Right atrium auricular region (tissue), 2 donors: ENCODE data around the gene CYSRT1. TPM values are rescaled to one million over a fixed set of nuclear protein-coding genes. Genes with fewer than 3 reads are reported as not detected.

Experiments used
- DNase-seq: peaks from one replicate; pipeline ENCODE4 v3.0.0-alpha.2; 2019; ENCODE audit warnings: low spot score
- H3K27ac ChIP-seq, 2 donors: fragments of 200-600 bp; sonication (generic); 1 replicate in 1 of 2; 2 replicates in 1 of 2; pipeline ENCODE4 v1.5.1; 2016 to 2019
- H3K27me3 ChIP-seq, 2 donors: fragments of 200-600 bp; sonication (generic); one replicate each; pipeline versions ENCODE4 v1.5.1 to v1.6.0; 2017 to 2019
- H3K36me3 ChIP-seq: fragments of 200-600 bp; sonication (generic); one replicate; pipeline ENCODE4 v1.5.1; 2016
- H3K4me1 ChIP-seq, 2 donors: fragments of 200-600 bp; sonication (generic); one replicate each; pipeline versions ENCODE4 v1.5.1 to v1.6.0; 2017 to 2019
- H3K4me3 ChIP-seq, 2 donors: fragments of 200-600 bp; sonication (generic); 1 replicate in 1 of 2; 2 replicates in 1 of 2; pipeline ENCODE4 v1.5.1; 2017 to 2019; ENCODE audit warnings: mild to moderate bottlenecking in 1 of 2, moderate library complexity in 1 of 2
- H3K9me3 ChIP-seq, 2 donors: fragments of 200-600 bp; sonication (generic); one replicate each; pipeline ENCODE4 v1.5.1; 2019
- CTCF ChIP-seq, 2 donors: fragments of 200-600 bp; sonication (generic); IDR thresholded peaks; one replicate each; pipeline ENCODE4 v1.5.1; 2019; ENCODE audit warnings: antibody characterized with exemption in 2 of 2
- total RNA-seq, 2 donors: library from RNA; depleted of rRNA; stranded (reverse); fragments of >200 nt; gene quantifications; one replicate each; pipeline ENCODE4 v1.1.0, GENCODE V29; 2016

Gene CYSRT1
- total RNA-seq, 2 donors from 2014 or later, result 0.35 to 0.85 TPM

GRCh38 chr9:137230705-137231371 lies 5.9 kb downstream of the CYSRT1 start, which contains the start of gene SLC34A3:
Gene SLC34A3 (plus strand): TSS chr9:137230901. CDS start chr9:137231703, 802 bp downstream.
- Histone ChIP-seq H3K4me1 (peaks cover 0 to 15% of the 10 kb centered on the region in 2 donors), H3K4me3 (no peak within 1 kb of the TSS), H3K27ac (no peak within 1 kb of the TSS), H3K27me3 (peaks cover 3 to 9% of the 10 kb centered on the region in 2 donors), H3K36me3 (no peaks in the 10 kb centered on the region), H3K9me3 (no peaks in the 10 kb centered on the region)
- TF ChIP-seq CTCF (IDR thresholded peaks at IDR 0.05), result no peak
- DNase-seq, result no peak

- Histone ChIP-seq H3K9me3 (no peaks in the 10 kb centered on the region), H3K36me3 (no peaks in the 10 kb centered on the region), H3K27me3 (peaks cover 3 to 9% of the 10 kb centered on the region in 2 donors), H3K4me1 (peaks cover 0 to 22% of the 10 kb centered on the region in 2 donors), H3K4me3 (no peak overlapping the region), H3K27ac (no peak overlapping the region)
- TF ChIP-seq CTCF (IDR thresholded peaks at IDR 0.05), result no peak
- DNase-seq, result no peak
These were observed 6.5 kb downstream of the CYSRT1 start for GRCh38 chr9:137231372-137232039.

DNA sequence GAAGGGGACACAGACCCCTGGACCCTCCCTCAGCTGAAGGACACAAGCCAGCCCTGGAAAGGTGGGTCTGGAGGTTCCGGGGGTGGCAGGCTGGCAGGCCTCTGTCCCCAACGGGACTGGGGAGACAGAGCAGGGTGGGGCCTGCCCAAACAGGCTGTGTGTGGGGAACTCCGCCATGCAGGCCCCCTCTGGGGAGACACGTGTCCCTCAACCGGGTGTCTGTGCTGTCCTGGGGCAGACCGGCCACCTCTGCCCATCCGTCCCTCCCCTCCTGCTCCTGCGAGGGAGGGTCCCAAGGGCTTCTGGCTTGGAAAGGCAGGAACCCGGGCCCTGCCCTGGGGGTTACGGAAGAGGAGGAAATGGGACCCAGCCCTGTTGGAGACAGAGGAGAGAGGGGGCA lies 7.1 kb downstream of the CYSRT1 start:
- Histone ChIP-seq H3K9me3 (no peaks in the 10 kb centered on the region), H3K27ac (no peak overlapping the region), H3K4me1 (peaks cover 0 to 24% of the 10 kb centered on the region in 2 donors), H3K27me3 (peaks cover 3 to 9% of the 10 kb centered on the region in 2 donors), H3K36me3 (no peaks in the 10 kb centered on the region), H3K4me3 (no peak overlapping the region)
- no peak for TF ChIP-seq CTCF (IDR thresholded peaks at IDR 0.05)
- DNase-seq, result no peak

DNA sequence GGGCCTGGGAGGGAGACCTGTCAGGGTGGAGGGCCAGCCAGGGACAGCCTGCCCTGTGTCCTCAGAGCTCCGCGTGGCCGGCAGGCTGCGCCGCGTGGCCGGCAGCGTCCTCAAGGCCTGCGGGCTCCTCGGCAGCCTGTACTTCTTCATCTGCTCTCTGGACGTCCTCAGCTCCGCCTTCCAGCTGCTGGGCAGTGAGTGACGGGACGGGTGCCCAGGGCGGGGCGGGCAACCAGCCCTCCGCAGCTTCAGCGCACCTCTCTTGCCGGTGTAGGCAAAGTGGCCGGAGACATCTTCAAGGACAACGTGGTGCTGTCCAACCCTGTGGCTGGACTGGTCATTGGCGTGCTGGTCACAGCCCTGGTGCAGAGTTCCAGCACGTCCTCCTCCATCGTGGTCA lies 7.5 kb downstream of the CYSRT1 start:
- no peak overlapping the region for H3K27ac ChIP-seq
- no peak overlapping the region for H3K4me3 ChIP-seq
- no peaks in the 10 kb centered on the region for H3K36me3 ChIP-seq
- no peak for DNase-seq
- H3K9me3 ChIP-seq, result no peaks in the 10 kb centered on the region
- H3K4me1 ChIP-seq, result peaks cover 0 to 24% of the 10 kb centered on the region in 2 donors
- no peak for TF ChIP-seq CTCF (IDR thresholded peaks at IDR 0.05)
- H3K27me3 ChIP-seq, result peaks cover 3 to 9% of the 10 kb centered on the region in 2 donors

- TF ChIP-seq CTCF (IDR thresholded peaks at IDR 0.05), result no peak
- Histone ChIP-seq H3K27me3 (peaks cover 3 to 5% of the 10 kb centered on the region in 2 donors), H3K27ac (no peak overlapping the region), H3K4me3 (no peak overlapping the region), H3K4me1 (peaks cover 0 to 29% of the 10 kb centered on the region in 2 donors), H3K36me3 (no peaks in the 10 kb centered on the region), H3K9me3 (no peaks in the 10 kb centered on the region)
- no peak for DNase-seq
These were observed 8.4 kb downstream of the CYSRT1 start for GRCh38 chr9:137233143-137233980.
